Bronchial epithelial cell (primary cell): ENCODE data around the gene TRIM8. TPM values are rescaled to one million over a fixed set of nuclear protein-coding genes. Genes with fewer than 3 reads are reported as not detected.

ENCODE experiments used
- DNase-seq: peaks from one replicate; pipeline ENCODE4 v3.0.0-alpha.2; 2010; ENCODE audit warnings: low read depth
- FAIRE-seq: peaks from 2 replicates; lab custom pipeline; 2011; peaks lifted over from hg19 to GRCh38; lab: Jason Lieb, UNC
- H3K27me3 ChIP-seq: 2 replicates; pipeline ENCODE4 v1.5.1; 2011; ENCODE audit warnings: low read length; ENCODE audit not compliant: control insufficient read depth, insufficient read depth
- H3K36me3 ChIP-seq: 2 replicates; pipeline ENCODE4 v1.5.1; 2011; ENCODE audit warnings: low read length; ENCODE audit not compliant: control insufficient read depth, insufficient read depth
- H3K4me3 ChIP-seq: 2 replicates; pipeline ENCODE4 v1.5.1; 2011; ENCODE audit warnings: mild to moderate bottlenecking, low read depth, low read length, control low read depth
- total RNA-seq: library from RNA; depleted of rRNA; stranded (reverse); fragments of >200 nt; gene quantifications from 2 replicates; pipeline ENCODE4 v1.2.1, GENCODE V29; 2014
- TF ChIP-seq, protein P1 (sequence below): IDR thresholded peaks from 2 replicates; pipeline ENCODE4 v1.5.1; 2011; ENCODE audit warnings: mild to moderate bottlenecking, moderate library complexity, low read length, control low read depth, inconsistent platforms; ENCODE audit not compliant: insufficient read depth, severe bottlenecking

Gene TRIM8
- total RNA-seq, 1 donor from 2014 or later = 31.1 TPM

DNA sequence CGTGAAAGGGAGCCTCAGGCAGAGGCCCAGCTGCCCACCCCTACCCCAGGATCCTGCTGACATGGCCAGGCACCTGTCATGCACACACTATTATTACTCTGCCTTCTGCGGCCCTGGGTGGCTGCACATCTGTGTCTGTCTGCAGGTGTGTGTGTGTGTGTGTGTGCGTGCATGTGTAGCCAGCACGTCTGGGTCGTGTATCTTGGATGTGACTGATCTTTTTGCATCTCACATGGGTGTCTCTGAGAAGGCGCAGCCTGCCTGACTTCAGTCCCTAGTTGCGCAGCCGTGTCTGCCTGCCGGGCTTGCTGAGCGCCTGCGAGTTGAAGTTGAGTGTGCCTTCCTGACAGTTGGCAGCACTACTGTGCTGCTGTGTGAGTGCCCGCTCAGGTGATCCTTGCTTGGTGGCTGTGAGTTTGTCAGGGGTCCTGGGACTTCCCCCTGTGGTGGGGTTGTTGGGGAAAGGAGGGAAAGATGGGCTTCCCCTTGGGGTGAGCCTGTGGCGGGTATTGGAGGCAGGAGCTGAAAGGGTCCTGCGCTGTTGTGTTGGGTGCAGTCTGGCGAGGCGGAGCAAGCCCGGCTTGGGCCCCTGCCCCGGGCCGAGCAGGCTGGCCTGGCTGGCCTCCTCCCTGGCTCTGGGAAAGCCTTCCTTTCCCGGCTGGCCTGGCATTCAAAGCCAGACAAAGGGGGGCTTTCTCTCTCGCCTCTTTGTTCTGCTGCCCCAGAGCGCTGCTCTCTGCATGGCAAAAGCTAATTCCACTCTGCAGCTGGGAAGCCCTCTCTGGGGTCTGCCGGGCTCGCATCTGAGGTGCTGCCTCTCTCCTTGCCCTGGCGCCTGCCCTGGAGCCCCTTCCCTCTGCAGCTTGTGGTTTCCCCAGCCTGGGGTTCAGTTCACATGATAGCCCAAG, 4.9 kb downstream of the TRIM8 start:
- Histone ChIP-seq H3K27me3 (no peaks in the 10 kb centered on the region), H3K36me3 (peaks cover 10% of the 10 kb centered on the region), H3K4me3 (no peak overlapping the region)
- no peak for FAIRE-seq
- TF ChIP-seq, protein P1, sequence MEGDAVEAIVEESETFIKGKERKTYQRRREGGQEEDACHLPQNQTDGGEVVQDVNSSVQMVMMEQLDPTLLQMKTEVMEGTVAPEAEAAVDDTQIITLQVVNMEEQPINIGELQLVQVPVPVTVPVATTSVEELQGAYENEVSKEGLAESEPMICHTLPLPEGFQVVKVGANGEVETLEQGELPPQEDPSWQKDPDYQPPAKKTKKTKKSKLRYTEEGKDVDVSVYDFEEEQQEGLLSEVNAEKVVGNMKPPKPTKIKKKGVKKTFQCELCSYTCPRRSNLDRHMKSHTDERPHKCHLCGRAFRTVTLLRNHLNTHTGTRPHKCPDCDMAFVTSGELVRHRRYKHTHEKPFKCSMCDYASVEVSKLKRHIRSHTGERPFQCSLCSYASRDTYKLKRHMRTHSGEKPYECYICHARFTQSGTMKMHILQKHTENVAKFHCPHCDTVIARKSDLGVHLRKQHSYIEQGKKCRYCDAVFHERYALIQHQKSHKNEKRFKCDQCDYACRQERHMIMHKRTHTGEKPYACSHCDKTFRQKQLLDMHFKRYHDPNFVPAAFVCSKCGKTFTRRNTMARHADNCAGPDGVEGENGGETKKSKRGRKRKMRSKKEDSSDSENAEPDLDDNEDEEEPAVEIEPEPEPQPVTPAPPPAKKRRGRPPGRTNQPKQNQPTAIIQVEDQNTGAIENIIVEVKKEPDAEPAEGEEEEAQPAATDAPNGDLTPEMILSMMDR = no peak
- no peak for DNase-seq

DNA sequence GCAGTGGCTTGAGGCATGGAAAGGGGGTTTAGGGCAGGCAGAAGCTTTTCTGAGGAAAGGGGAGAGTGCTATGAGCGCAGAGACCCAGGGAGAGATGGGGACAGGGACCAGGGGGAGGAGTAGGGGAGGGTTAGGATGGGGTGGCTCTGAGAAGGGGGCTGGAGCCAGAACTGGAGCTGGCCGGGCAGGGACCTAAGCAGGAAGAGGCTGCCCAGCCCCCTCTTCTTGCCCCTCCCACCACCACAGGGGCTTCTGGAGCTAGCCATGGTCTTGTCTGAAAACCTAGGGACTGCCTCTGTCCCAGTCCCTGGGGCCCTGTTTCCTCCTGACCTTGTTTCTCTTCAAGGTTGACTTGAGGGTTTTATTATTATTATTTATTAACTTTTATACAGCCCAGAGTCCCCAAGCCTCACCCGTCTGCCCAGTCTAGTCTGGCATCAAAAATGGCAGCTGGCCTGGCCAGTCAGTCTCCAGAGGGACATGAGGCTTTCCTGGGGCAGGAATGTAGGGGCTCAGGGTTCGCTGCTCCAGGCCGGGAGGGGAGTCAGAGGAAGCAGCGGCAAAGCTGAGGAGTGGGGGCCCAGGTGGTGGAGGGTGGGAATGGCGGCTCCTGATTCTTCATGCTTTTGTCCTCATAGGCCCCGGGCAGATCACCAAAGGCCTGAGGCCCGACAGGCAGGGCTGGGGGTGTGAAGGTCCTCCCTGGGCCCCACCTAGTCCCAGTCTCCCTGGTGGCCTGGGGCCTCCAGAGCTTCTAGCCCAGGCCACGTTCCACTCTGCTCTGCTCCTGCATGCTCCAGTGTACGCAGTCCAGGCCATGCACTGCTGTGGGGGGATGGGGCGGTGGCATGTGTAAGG, 5.7 kb downstream of the TRIM8 start:
- Histone ChIP-seq H3K4me3 (no peak overlapping the region), H3K36me3 (peaks cover 12% of the 10 kb centered on the region), H3K27me3 (no peaks in the 10 kb centered on the region)
- DNase-seq (no peak), FAIRE-seq (no peak)
- TF ChIP-seq, protein P1 = no peak

DNA sequence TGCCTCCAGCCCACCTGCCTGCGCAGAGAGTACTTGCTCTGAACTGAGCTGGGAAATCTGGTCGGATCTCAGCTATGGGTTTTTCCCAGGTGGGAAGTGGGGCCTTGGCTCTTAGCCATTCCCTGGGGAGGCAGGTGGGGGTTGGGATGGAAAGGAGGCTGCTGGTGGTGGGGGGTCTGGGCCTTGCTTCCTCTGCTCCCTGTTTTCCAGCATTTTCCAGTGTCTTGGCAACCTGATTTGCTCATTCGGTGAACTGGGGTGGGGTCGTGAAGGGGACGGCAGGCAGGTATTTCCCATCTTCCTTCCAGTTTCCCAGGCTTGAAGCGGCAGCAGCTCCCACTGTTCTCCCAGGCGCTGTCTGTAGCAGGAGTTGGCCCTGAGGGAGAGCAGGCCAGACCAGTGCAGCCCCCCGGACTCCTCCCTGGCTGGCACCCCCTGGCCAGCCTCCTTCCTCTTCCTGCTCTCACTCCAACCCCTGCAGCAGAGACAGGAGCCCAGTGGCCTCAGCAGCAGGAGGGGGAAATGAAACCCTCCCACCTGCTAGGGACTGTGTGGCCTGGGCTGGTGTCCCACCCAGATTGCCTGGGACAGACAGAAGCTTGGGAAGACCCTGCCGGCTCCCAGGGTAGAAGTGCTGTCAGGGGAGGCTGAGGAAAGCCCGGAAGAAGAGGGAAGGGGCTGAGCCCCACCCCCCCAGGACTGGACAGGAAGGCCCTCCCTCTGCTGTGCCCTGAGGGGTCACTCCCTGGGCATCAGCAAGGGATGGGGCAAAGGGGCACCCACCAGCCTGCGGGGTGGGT, 6.6 kb downstream of the TRIM8 start:
- Histone ChIP-seq H3K27me3 (no peaks in the 10 kb centered on the region), H3K4me3 (no peak overlapping the region), H3K36me3 (peaks cover 15% of the 10 kb centered on the region)
- TF ChIP-seq, protein P1 = no peak
- FAIRE-seq (no peak), DNase-seq (no peak)

DNA sequence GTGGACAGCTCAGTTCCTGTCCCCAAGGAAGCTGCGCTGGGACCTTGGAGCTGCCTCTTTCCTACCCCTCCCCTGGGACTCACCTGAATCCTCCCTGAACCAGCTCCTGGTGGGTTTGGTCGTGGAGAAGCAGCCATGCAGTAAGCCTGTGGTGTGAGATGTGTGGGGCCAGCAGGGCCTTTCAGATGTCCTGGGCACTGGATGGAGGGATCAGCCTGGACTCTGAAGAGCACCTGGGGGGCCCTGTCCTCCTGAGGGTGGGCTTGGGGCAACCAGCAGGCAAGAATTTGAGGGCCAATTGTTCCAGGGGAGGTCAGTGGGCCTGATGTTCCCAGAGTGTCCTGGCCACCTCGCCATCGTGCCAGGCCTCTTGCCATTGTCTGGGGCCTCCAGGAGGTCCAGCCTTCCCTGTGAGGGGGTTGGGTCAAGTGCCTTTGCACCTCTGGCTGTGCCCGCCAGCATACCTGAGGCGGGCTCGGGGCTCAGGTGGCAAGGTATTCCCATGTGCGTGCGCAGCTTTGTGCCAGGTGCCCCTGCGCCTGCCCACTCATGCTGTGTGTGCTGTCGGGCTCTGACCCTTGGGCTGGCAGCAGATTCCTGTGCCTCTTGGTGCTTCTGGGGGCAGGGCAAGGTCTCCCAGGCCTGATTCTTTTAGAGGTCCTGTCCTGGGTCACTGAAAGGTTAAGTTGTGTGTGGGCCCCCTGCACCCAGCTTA, 7.3 kb downstream of the TRIM8 start:
- no peak overlapping the region for H3K4me3 ChIP-seq
- H3K36me3 ChIP-seq = peaks cover 18% of the 10 kb centered on the region
- no peak for DNase-seq
- no peak for FAIRE-seq
- TF ChIP-seq, protein P1 = no peak
- no peaks in the 10 kb centered on the region for H3K27me3 ChIP-seq

DNA sequence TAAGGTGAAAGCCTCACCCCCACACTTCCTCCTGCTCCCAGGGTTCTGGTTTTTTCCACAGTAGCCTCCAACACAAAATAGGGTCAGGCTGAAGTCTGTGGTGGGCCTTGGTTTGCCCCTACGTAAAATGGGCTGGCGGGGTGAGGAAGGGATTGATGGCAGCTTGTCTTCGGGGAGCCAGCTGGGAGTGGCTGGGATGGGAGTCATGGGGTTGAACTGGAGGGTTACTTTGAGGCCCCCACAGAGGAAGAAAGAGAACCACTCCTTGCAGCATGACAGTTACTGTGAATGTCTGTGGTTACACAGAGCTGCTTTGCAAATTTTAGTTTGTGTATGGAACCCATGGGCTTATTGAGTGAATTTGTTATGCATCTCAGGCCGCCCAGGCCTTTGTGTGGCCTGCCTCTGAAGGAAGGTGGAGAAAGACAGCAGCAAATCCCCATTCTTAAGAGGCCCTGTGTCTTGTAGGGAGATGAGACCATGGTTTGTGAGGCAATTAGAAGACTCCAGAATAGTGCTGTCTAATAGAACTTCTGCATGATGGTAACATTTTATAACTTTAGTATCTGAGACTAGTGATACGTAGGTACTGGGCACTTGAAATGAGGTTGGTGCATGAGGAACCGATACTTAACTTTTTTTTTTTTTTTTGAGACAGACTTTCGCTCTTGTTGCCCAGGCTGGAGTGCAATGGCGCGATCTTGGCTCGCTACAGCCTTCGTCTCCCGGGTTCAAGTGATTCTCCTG, 8.1 kb downstream of the TRIM8 start:
- no peak overlapping the region for H3K4me3 ChIP-seq
- peaks cover 18% of the 10 kb centered on the region for H3K36me3 ChIP-seq
- DNase-seq = no peak
- TF ChIP-seq, protein P1 = no peak
- no peaks in the 10 kb centered on the region for H3K27me3 ChIP-seq
- no peak for FAIRE-seq
